GM18520 (cell line): Measurements from ENCODE around the gene EFNA2.

ENCODE experiments used
- ATAC-seq: cut with Tn5 transposase; IDR thresholded peaks from one replicate; pipeline ENCODE4 v1.9.1; 2021; ENCODE audit not compliant: unreplicated experiment

Gene EFNA2

DNA sequence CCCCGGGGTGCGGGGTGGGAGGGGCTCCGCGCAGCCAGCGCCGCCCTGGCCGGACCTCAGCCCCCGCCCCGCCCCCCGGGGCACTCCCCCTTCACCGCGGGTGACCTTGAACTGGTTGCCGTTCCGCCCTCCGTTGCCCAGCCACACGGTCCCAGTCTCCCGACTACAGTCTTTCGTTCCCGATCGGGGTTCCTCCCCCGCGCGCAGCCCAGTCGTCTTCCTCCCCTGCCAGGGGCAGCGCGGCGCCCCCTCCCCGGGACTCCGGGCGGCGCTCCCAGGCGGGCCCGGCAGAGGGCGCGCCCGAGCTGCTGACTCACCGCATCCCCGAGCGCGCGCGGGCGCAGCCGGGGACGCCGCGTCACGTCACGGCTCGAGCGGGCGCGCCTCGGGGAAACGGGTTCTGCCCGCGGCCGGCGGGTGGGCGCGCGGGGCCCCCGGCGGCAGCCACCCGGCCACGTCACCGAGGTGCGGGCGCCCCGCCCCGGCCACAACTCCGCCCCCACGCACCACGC, 36.8 kb upstream of the EFNA2 start:
- ATAC-seq: peak; percentile 17

DNA sequence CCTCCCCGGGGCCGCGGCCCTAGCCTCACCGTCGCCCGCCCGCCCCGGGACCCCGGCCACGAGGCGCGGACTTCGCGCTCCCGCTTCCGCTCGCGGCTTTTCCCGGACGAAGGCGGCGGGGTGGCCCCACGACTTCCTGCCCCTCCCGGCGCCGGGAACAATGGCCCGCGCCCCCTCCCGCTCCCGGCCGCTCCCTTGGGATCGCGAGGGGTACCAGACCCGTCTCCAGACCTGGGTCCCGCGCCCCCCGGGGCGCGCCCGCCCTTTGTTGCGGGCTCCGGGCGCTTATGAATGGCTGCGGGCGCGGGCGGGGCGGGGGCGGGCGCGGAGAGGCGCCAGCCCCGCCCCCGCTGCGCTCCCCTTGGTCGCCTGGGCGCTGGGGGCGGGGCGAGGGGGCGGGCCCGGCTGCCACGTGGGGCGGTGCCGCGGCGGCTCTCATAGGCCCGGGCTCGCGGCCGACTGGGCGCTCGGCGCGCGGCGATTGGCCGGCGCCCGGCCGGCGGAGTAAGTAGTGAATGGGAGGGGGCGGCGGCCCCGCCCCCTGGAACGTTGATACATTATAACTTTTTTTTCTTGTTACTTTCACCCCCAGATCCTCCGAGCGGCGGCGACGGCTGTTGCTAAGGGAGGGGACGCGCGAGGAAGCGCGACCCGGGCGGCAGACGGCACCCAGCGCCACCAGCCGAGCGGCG, 36.2 kb upstream of the EFNA2 start:
- ATAC-seq: peak; percentile 43

DNA sequence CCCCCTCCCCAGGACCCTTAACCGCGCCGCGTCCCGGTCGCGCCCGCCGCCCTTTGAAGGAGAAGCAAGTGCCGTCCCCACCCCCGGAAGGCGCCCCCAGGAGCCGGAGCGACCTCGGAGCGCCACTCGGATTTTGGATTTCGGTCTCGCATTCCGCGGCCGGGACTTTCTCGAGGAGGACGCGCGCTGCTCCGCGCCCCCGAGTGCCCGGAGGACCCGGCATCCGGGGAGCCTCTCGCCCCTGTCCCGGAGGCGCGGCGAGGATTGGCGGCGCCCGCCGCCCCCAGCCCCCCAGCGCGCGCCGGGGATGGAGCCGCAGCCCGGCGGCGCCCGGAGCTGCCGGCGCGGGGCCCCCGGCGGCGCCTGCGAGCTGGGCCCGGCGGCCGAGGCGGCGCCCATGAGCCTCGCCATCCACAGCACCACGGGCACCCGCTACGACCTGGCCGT, 35.7 kb upstream of the EFNA2 start:
- no peak for ATAC-seq

- ATAC-seq: no peak
These were observed 35.0 kb upstream of the EFNA2 start for GRCh38 chr19:1250437-1251260.

- ATAC-seq: no peak
These were observed 34.1 kb upstream of the EFNA2 start for GRCh38 chr19:1251330-1252220.

DNA sequence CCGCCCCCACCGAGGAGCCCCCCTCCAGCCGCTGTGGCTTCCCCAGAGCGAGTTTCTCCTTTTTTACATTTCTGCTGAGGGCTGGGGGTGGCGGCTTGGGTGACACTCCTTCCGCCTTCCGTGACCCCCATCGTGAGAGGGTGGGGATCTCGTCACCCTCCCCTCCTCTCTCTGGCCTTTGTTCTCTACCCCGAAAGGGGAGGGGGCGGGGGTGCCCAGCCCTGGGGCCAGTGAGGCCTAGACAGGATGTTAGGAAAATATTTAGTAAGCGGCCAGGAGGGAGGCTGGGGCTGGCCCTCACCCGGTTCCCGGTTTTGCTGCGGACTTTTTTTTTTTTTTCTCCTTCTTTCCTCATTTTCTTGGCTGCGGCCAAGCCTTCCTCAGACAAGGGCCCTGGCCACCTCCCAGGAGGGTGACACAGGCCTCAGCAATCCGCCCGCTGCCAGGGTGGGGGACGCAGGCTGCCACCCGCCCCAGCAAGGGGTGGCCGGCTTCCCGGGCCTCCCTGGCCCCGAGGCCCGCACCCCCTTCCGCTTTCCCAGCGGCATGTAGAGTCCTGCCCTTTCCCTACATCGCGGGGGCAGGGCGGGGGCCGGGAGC, 33.4 kb upstream of the EFNA2 start:
- ATAC-seq: no peak

GRCh38 chr19:1252821-1253513, 32.7 kb upstream of the EFNA2 start:
- no peak for ATAC-seq

DNA sequence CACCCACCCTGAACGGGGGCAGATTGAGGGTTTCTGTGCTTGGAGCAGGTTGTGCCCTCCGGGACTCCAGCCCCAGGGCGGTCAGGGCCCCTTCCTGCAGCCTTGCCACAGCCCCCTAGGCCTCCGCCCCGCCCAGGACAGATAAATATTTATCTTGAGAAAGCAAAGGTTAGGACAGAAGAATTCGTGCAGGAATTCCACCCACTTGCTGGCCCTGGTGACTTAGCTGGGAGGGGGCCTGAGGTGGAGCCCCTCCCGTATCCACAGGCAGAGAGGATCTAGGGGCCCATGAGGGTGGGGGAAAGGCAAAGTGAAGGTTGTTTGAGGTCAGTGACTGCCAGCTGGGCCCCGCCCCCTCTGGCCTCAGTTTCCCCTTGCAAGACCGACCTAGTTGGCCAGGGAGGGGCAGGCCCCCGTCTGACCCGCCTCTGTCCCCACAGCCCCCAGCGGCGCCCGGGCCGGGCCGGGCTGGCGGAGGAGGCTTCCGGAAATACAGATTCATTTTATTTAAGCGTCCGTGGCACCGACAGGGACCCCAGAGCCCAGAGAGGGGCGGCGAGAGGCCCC, 32.1 kb upstream of the EFNA2 start:
- no peak for ATAC-seq

DNA sequence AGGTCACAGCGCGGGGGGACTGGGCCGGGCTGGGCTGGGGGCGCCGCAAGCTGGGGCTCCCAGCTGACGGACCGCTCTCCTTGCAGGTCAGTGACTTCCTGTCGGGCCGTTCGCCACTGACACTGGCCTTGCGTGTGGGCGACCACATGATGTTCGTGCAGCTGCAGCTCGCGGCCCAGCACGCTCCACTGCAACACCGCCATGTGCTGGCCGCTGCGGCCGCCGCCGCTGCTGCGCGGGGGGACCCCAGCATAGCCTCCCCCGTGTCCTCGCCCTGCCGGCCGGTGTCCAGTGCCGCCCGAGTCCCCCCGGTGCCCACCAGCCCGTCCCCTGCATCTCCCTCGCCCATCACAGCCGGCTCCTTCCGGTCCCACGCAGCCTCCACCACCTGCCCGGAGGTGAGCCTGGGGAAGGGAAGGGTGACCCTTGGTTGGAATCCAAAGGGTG, 31.6 kb upstream of the EFNA2 start:
- ATAC-seq: no peak

DNA sequence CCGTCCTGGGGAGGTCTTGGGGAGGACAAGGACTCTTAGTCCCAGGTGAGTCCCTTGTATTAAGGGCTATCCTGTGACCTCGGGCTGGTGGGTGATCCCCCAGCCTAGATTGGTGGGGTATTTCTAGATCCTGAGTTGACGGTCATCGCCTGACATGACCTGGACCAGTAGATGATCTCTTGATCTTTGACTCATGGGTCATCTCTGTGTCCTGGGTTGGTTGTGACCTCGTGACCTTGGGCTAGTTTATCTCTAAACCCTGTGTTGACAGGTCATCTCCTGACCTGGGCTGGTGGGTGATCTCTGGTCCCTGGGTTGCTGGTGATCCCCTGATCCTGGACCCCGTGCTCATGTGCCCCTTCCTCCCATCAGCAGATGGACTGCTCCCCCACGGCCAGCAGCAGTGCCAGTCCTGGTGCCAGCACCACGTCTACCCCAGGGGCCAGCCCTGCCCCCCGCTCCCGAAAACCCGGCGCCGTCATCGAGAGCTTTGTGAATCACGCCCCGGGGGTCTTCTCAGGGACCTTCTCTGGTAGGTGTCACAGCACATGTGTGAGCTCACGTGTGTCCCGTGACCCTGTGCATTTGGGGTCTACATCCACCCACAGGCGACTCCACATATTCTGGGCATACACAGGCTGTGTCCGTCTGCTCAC, 31.0 kb upstream of the EFNA2 start:
- ATAC-seq: no peak

DNA sequence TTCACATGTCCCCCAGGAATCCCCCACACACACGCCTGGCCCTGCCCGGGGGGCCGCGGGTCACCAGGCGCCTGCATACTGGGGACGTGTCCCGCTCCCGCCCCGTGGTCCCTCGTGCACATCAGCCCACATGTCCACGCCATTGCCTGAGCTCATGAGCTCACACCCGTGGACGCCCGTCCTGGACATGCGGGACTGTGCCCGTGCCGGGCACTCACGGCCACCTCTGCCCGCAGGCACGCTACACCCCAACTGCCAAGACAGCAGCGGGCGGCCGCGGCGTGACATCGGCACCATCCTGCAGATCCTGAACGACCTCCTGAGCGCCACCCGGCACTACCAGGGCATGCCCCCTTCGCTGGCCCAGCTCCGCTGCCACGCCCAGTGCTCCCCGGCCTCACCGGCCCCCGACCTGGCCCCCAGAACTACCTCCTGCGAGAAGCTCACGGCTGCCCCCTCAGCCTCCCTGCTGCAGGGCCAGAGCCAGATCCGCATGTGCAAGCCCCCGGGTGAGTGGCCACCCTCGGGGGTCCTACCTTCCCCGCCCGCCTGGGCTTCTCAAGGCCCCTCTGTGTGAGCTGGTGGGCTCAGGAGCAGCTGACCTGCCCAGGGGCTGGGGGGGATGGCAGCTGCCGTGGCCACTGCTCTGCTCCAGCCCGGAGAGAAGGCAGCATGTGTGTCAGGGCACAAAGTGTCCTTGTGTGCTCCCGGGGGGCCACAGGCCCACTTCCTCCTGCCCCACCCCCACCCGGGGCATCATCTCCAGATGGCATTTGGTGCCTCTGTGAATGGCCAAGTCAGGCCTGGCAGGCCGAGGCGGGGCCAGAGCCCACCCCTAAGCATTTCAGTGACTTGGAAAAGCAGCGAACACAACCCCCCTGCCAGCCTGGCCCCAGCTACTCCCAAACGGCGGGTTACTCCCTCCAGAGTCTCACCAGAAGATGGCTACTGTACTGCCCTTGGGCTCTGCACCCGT, 30.2 kb upstream of the EFNA2 start:
- no peak for ATAC-seq

DNA sequence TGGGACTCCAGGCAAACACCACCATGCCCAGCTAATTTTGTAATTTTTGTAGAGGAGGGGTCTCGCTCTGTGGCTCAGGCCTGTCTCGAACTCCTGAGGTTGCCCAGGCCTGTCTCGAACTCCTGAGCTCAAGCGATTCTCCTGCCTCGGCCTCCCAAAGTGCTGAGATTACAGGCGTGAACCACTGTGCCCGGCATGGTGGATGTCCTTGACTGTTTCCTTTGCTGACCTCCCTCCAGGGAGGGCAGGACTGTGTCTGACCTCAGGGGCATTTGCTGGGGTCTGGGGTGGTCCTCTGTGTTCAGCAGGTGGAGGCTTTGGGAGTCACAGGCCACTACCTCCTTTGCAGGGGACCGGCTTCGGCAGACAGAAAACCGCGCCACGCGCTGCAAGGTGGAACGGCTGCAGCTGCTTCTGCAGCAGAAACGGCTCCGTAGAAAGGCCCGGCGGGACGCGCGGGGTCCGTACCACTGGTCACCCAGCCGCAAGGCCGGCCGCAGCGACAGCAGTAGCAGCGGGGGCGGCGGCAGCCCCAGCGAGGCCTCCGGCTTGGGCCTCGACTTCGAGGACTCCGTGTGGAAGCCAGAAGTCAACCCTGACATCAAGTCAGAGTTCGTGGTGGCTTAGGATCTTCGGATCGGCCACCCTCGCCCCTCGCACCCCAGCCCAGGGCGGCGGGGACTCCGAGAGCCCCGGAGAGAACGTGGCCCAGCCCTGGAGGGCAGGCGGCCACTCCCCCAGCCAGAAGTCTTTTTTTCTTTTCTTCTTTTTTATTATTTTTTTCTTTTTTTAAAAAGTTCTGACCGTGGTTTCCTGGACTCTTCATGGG, 28.8 kb upstream of the EFNA2 start:
- no peak for ATAC-seq

DNA sequence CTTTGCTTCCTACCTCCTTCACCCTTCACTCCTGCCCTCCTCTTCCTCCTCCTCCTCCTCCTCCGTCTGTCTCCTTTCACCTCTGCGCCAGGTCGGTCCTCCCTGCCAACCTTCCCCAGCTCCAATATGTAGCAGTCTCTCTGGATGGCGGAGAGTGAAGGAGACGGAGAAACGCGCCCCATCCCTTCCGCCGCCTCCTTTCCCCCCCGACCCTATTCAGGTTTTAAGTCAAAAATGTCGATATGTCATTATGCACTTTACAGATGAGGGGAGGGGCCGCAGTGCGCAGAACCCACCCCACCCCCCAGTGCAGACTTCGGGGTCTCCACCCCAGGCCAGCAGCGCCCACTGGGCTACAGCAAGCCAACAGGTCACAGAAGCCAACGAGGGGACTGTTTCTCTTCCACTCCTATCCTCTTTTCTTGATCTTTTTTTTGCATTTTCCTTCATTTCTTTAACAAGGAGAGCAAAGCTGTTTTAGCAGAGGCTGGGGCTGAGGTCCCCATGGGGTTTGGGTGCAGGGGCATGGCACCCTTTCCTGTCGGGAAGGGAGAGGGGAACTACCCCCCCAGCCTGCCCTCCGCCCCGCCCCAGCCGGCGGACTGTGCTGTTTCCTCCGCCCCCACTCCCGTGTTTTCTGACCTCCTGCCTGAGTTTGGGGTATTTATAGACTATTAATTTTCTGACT, 28.1 kb upstream of the EFNA2 start:
- ATAC-seq: no peak

DNA sequence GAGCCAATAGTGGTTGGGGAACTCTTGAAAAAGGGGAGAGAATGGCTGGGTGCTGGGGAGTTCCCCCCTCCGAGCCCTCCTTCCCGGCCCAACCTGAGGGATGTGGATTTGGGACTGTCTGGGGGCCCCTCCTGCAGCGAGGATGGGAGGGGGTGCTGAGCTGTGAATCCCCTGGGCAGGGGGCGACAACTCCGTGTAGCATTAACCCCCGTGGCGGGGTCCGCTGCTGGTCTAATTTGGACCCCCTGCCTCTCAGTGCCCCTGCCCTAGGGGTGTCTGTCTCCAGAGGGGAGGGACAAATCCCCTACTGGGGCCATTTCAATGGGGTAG, 27.5 kb upstream of the EFNA2 start:
- ATAC-seq: no peak

GRCh38 chr19:1258707-1259205, 26.9 kb upstream of the EFNA2 start:
- ATAC-seq: no peak

GRCh38 chr19:1259206-1259875, 26.3 kb upstream of the EFNA2 start:
- no peak for ATAC-seq
